ENCODE results near the gene MAGEC2. TPM values are rescaled to one million over a fixed set of nuclear protein-coding genes. Genes with fewer than 3 reads are reported as not detected.

Gene MAGEC2
- total RNA-seq, 1 donor from 2014 or later, result not detected

GRCh38 chrX:142184756-142185602 lies 20.1 kb downstream of the MAGEC2 start:
- Mint-ChIP-seq H3K4me1 (no peaks in the 10 kb centered on the region), H3K4me3 (no peak overlapping the region), H3K27ac (no peak overlapping the region), H3K27me3 (ENCODE audit: low read depth) (no peaks in the 10 kb centered on the region), H3K36me3 (no peaks in the 10 kb centered on the region), H3K9me3 (peaks cover 45% of the 10 kb centered on the region)
- DNase-seq (ENCODE audit: low spot score in 2 of 2, unreplicated experiment in 2 of 2), result no peak
- TF ChIP-seq CTCF (IDR thresholded peaks at IDR 0.05; ENCODE audit: unreplicated experiment), result no peak

GRCh38 chrX:142156567-142156966 lies 48.5 kb downstream of the MAGEC2 start:
- no peak overlapping the region for H3K27ac Mint-ChIP-seq
- peaks cover 57% of the 10 kb centered on the region for H3K9me3 Mint-ChIP-seq
- no peak for DNase-seq (ENCODE audit: low spot score in 2 of 2, unreplicated experiment in 2 of 2)
- no peaks in the 10 kb centered on the region for H3K27me3 Mint-ChIP-seq (ENCODE audit: low read depth)
- TF ChIP-seq CTCF (IDR thresholded peaks at IDR 0.05; ENCODE audit: unreplicated experiment), result no peak
- no peak overlapping the region for H3K4me3 Mint-ChIP-seq
- H3K36me3 Mint-ChIP-seq, result no peaks in the 10 kb centered on the region
- no peaks in the 10 kb centered on the region for H3K4me1 Mint-ChIP-seq
